GM23248 (cell line): ENCODE results near the gene COQ7. TPM values are rescaled to one million over a fixed set of nuclear protein-coding genes. Genes with fewer than 3 reads are reported as not detected.
A peak's percentile ranks its signal among the peaks of the same experiment; 100 is the strongest.

Experiments used
- DNase-seq: peaks from one replicate; pipeline ENCODE4 v3.0.0-alpha.2; 2015
- H2AFZ ChIP-seq: fragments of 200-600 bp; sonication (generic); 2 replicates; pipeline ENCODE4 v1.6.1; 2016; ENCODE audit warnings: antibody characterized with exemption
- H3F3A ChIP-seq: fragments of 200-600 bp; sonication (generic); 2 replicates; pipeline ENCODE4 v1.6.1; 2016; ENCODE audit warnings: mild to moderate bottlenecking, antibody characterized with exemption, mixed run types; ENCODE audit not compliant: insufficient read depth
- H3K27ac ChIP-seq: fragments of 200-600 bp; sonication (generic); 2 replicates; pipeline ENCODE4 v1.5.1; 2016; ENCODE audit warnings: mild to moderate bottlenecking
- H3K27me3 ChIP-seq: fragments of 200-600 bp; sonication (generic); replicated peaks from 2 replicates; pipeline ENCODE4 v1.6.1; 2016; ENCODE audit warnings: mild to moderate bottlenecking; ENCODE audit not compliant: insufficient read depth
- H3K36me3 ChIP-seq: fragments of 200-600 bp; sonication (generic); 2 replicates; pipeline ENCODE4 v1.6.1; 2016; ENCODE audit warnings: low read depth, mild to moderate bottlenecking
- H3K4me1 ChIP-seq: fragments of 200-600 bp; sonication (generic); 2 replicates; pipeline ENCODE4 v1.6.1; 2016; ENCODE audit warnings: mild to moderate bottlenecking; ENCODE audit not compliant: insufficient read depth
- H3K4me2 ChIP-seq: fragments of 200-600 bp; sonication (generic); one replicate; pipeline ENCODE4 v1.6.1; 2016; ENCODE audit warnings: mild to moderate bottlenecking; ENCODE audit not compliant: unreplicated experiment
- H3K4me3 ChIP-seq: fragments of 200-600 bp; sonication (generic); 2 replicates; pipeline ENCODE4 v1.5.1; 2016; ENCODE audit warnings: mild to moderate bottlenecking
- H3K79me2 ChIP-seq: fragments of 200-600 bp; sonication (generic); 2 replicates; pipeline ENCODE4 v1.6.1; 2016; ENCODE audit warnings: mild to moderate bottlenecking; ENCODE audit not compliant: insufficient read depth
- H3K9ac ChIP-seq: fragments of 200-600 bp; sonication (generic); 2 replicates; pipeline ENCODE4 v1.6.1; 2016; ENCODE audit warnings: mild to moderate bottlenecking
- H3K9me2 ChIP-seq: fragments of 200-600 bp; sonication (generic); 2 replicates; pipeline ENCODE4 v1.6.1; 2016; ENCODE audit warnings: mixed run types, mild to moderate bottlenecking, moderate library complexity; ENCODE audit not compliant: insufficient read depth
- H3K9me3 ChIP-seq: fragments of 200-600 bp; sonication (generic); one replicate; pipeline ENCODE4 v1.6.1; 2017; ENCODE audit warnings: low read depth
- H4K20me1 ChIP-seq: fragments of 200-600 bp; sonication (generic); 2 replicates; pipeline ENCODE4 v1.6.0; 2016; ENCODE audit not compliant: insufficient read depth
- EZH2 ChIP-seq: fragments of 200-600 bp; sonication (generic); IDR thresholded peaks from 2 replicates; pipeline ENCODE4 v1.6.1; 2018; ENCODE audit warnings: antibody characterized with exemption, mild to moderate bottlenecking; ENCODE audit not compliant: insufficient read depth, poor library complexity, severe bottlenecking
- EZH2phosphoT487 ChIP-seq: fragments of 200-600 bp; sonication (generic); IDR thresholded peaks from 2 replicates; pipeline ENCODE4 v1.6.1; 2018; ENCODE audit warnings: antibody characterized with exemption, moderate library complexity, mild to moderate bottlenecking, low read depth; ENCODE audit not compliant: insufficient read depth
- WGBS, 2 experiments: methylation state at CpG; one replicate each; pipeline ENCODE4 v1.1.6; 2015 to 2017; ENCODE audit warnings: low lambda C conversion rate in 2 of 2, low coverage in 1 of 2; ENCODE audit errors: missing lambda C conversion rate in 2 of 2; 5-methylcytosine and 5-hydroxymethylcytosine counted together
- in situ Hi-C: fragments of 300-500 bp; cut with MboI; formaldehyde crosslinking; loops from 2 replicates; pipeline ENCODE4 v1.15.0; 2020
- polyA plus RNA-seq: library from polyadenylated mRNA; unstranded; fragments of >200 nt; fragmentation: Nextera tagmentation; extraction: Ambion mirVana; gene quantifications from 2 replicates; pipeline ENCODE4 v1.2.1, GENCODE V29; 2016
- total RNA-seq: library from RNA; depleted of rRNA; stranded (reverse); fragments of >200 nt; shearing (Covaris generic); gene quantifications from 2 replicates; pipeline ENCODE4 v1.2.3, GENCODE V29; 2014

COQ7 gene
- total and polyA plus RNA-seq, 2 experiments from 2014 or later = 9.6 to 9.9 TPM

GRCh38 chr16:19090916-19091315 lies 23.5 kb downstream of the COQ7 start:
- TF ChIP-seq EZH2 (no peak), EZH2phosphoT487 (no peak)
- Histone ChIP-seq H3K9ac (no peak overlapping the region), H3K4me3 (no peak overlapping the region), H3K4me1 (peaks cover 17% of the 10 kb centered on the region), H3K27ac (no peak overlapping the region), H2AFZ (no peak overlapping the region), H3K79me2 (no peaks in the 10 kb centered on the region), H3K9me3 (no peaks in the 10 kb centered on the region), H3K9me2 (no peaks in the 10 kb centered on the region), H3K36me3 (no peaks in the 10 kb centered on the region), H3K4me2 (no peak overlapping the region), H3K27me3 (no peaks in the 10 kb centered on the region), H3F3A (peaks cover 12% of the 10 kb centered on the region), H4K20me1 (no peaks in the 10 kb centered on the region)
- WGBS, 2 experiments = 99 to 100% methylated on average over 6 of the region's 6 CpGs
- in situ Hi-C loops = loop anchor here (25.0 kb wide), 1 partner anchor 421 kb away; the partner anchor contains the start of genes CCP110 and GDE1
- no peak for DNase-seq

DNA sequence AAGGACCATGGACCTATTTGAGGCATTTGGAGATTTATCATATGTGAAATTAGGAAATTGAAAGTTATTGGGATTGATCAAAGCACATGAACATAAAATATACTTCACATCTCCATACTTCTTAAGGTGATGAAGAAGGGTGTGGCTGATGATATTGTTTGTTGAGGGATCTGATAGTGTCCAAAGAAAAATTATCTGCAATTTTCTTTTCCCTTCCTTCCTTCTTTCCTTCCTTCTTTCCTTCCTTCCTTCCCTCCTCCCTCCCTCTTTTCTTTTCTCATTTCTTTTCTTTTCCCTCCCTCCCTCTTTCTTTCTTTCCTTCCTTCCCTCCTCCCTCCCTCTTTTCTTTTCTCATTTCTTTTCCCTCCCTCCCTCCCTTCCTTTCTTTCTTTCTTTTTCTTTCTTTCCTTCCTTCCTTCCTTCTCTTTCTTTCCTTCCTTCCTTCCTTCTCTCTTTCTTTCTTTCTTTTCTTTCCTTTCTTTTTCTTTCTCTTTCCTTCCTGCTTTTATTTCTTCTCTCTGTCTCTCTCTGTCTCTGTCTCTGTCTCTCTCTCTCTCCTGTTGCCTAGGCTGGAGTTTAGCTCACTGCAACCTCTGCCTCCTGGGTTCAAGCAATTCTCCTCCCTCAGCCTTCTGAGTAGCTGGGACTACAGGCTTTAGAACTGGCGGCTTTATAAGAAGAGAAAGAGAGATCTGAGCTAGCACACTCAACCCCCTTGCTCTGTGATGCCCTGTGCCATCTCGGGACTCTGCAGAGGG lies 25.4 kb downstream of the COQ7 start:
- Histone ChIP-seq H3K36me3 (no peaks in the 10 kb centered on the region), H3K9me2 (no peaks in the 10 kb centered on the region), H3K27me3 (no peaks in the 10 kb centered on the region), H3K4me2 (peak overlapping the region; percentile 65), H3K4me1 (peaks cover 14% of the 10 kb centered on the region), H3K4me3 (peak overlapping the region; percentile 30; the same call in 1 of the 2 replicates), H4K20me1 (no peaks in the 10 kb centered on the region), H3K27ac (peak overlapping the region; percentile 65; the same call in 1 of the 2 replicates), H3K9ac (no peak overlapping the region), H3K9me3 (no peaks in the 10 kb centered on the region), H3F3A (peaks cover 12% of the 10 kb centered on the region), H2AFZ (no peak overlapping the region), H3K79me2 (no peaks in the 10 kb centered on the region)
- DNase-seq = no peak
- TF ChIP-seq EZH2 (no peak), EZH2phosphoT487 (no peak)
- in situ Hi-C loops = loop anchor here (25.0 kb wide), 1 partner anchor 419 kb away; the partner anchor contains the start of genes CCP110 and GDE1
- 92 to 100% methylated on average over 2 of the region's 2 CpGs for WGBS, 2 experiments

DNA sequence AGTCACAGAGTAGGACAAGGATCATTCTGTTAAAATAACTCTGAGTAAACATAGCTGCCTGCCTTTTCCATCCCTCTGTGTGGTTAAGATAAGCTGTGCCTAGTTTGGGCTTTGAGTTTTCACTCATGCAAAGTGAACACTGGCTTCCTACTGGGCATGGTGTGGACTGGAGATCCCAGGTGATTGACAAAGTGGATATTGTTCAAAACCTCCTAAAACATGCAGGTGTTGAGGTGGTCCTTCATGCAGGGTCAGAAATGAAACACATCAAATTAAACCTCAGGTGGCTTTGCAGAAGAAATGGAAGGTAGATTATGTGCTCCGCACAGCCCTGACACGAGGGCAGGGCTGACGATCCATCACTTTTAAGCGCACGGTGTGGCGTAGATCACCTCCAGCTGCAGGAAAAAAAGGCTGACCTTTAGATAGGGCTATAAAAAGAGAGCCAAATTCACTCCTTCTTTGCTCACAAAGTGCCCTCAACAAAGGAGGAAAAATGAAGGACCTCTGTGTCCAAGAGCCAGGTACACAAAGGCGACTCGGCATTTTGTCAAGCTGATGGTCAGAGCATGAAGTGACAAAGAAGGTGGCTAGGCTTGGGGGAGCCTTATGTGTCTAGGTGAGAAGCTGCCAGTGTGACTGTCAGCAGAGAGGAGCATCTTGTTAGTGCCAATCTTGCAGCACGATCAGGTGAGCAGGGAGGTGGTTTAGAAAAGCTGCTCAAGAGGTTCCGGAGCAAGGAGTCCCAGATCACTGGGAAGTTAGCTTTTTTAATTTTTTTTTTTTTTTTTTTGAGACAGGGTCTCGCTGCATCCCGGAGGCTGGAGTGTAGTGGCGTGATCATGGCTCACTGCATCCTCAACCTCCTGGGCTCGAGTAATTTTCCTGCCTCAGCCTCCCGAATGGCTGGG lies 26.5 kb downstream of the COQ7 start:
- Histone ChIP-seq H3K27me3 (no peaks in the 10 kb centered on the region), H3K79me2 (no peaks in the 10 kb centered on the region), H3K4me2 (no peak overlapping the region), H3K9ac (no peak overlapping the region), H3K9me3 (no peaks in the 10 kb centered on the region), H4K20me1 (no peaks in the 10 kb centered on the region), H3K36me3 (no peaks in the 10 kb centered on the region), H2AFZ (no peak overlapping the region), H3K4me3 (no peak overlapping the region), H3K4me1 (peaks cover 14% of the 10 kb centered on the region), H3K27ac (no peak overlapping the region), H3F3A (peaks cover 12% of the 10 kb centered on the region), H3K9me2 (no peaks in the 10 kb centered on the region)
- no peak for TF ChIP-seq EZH2
- TF ChIP-seq EZH2phosphoT487 = no peak
- 84% methylated on average over 14 to 15 of the region's 15 CpGs for WGBS, 2 experiments
- in situ Hi-C loops = loop anchor here (25.0 kb wide), 1 partner anchor 418 kb away; the partner anchor contains the start of genes CCP110 and GDE1
- DNase-seq = no peak

GRCh38 chr16:19094542-19095365 lies 27.3 kb downstream of the COQ7 start:
- Histone ChIP-seq H3K36me3 (no peaks in the 10 kb centered on the region), H3K4me2 (no peak overlapping the region), H4K20me1 (no peaks in the 10 kb centered on the region), H3K4me3 (no peak overlapping the region), H3K27ac (no peak overlapping the region), H3K4me1 (peaks cover 14% of the 10 kb centered on the region), H3F3A (peaks cover 12% of the 10 kb centered on the region), H3K27me3 (no peaks in the 10 kb centered on the region), H3K9ac (no peak overlapping the region), H2AFZ (no peak overlapping the region), H3K9me2 (no peaks in the 10 kb centered on the region), H3K79me2 (no peaks in the 10 kb centered on the region), H3K9me3 (no peaks in the 10 kb centered on the region)
- in situ Hi-C loops = loop anchor here (25.0 kb wide), 1 partner anchor 418 kb away; the partner anchor contains the start of genes CCP110 and GDE1
- no peak for TF ChIP-seq EZH2
- no peak for TF ChIP-seq EZH2phosphoT487
- 78% methylated on average over 11 of the region's 11 CpGs for WGBS, 2 experiments
- peak; percentile 31 for DNase-seq
